T-helper 1 cell treated with Interleukin-12 subunit alpha and Interleukin-12 subunit beta and Interleukin-4 antibody, amounts not matched to agents 30 μg/mL and 1 μg/mL, for 36 hours (primary cell): Measurements from ENCODE around the gene PLEKHG7.
"Not testable (repeated sequence)": the region's sequence is repeated elsewhere in the genome, so short reads cannot be mapped to it uniquely, and the experiment has no call there.

Source experiments
- H3K27ac Mint-ChIP-seq: one replicate; pipeline ENCODE4 v1.8.0; 2021; ENCODE audit warnings: mild to moderate bottlenecking, mixed read lengths
- H3K27me3 Mint-ChIP-seq: one replicate; pipeline ENCODE4 v1.8.0; 2021; ENCODE audit warnings: low read depth, mixed read lengths
- H3K36me3 Mint-ChIP-seq: one replicate; pipeline ENCODE4 v1.8.0; 2021; ENCODE audit warnings: low read depth, mixed read lengths
- H3K4me1 Mint-ChIP-seq: one replicate; pipeline ENCODE4 v1.8.0; 2021; ENCODE audit warnings: low read depth, mixed read lengths
- H3K4me3 Mint-ChIP-seq: one replicate; pipeline ENCODE4 v1.8.0; 2021; ENCODE audit warnings: mild to moderate bottlenecking, moderate library complexity, mixed read lengths
- H3K9me3 Mint-ChIP-seq: one replicate; pipeline ENCODE4 v1.8.0; 2021; ENCODE audit warnings: mixed read lengths

PLEKHG7 gene

GRCh38 chr12:92749691-92750090 lies 46.9 kb downstream of the PLEKHG7 start:
- H3K4me3 Mint-ChIP-seq, H3K9me3 Mint-ChIP-seq, H3K4me1 Mint-ChIP-seq, H3K27me3 Mint-ChIP-seq, H3K27ac Mint-ChIP-seq, H3K36me3 Mint-ChIP-seq: not testable (repeated sequence)

- no peak overlapping the region for H3K27ac Mint-ChIP-seq
- no peak overlapping the region for H3K4me3 Mint-ChIP-seq
- H3K4me1 Mint-ChIP-seq: no peaks in the 10 kb centered on the region
- H3K36me3 Mint-ChIP-seq: no peaks in the 10 kb centered on the region
- no peaks in the 10 kb centered on the region for H3K9me3 Mint-ChIP-seq
- H3K27me3 Mint-ChIP-seq: peaks cover 22% of the 10 kb centered on the region
These were observed 51.4 kb downstream of the PLEKHG7 start for GRCh38 chr12:92753976-92754885.

GRCh38 chr12:92756898-92757596 lies 54.3 kb downstream of the PLEKHG7 start:
- H3K27ac Mint-ChIP-seq: no peak overlapping the region
- H3K27me3 Mint-ChIP-seq: peaks cover 27% of the 10 kb centered on the region
- no peak overlapping the region for H3K4me3 Mint-ChIP-seq
- no peaks in the 10 kb centered on the region for H3K4me1 Mint-ChIP-seq
- no peaks in the 10 kb centered on the region for H3K36me3 Mint-ChIP-seq
- no peaks in the 10 kb centered on the region for H3K9me3 Mint-ChIP-seq

- H3K4me3 Mint-ChIP-seq: no peak overlapping the region
- H3K27me3 Mint-ChIP-seq: peaks cover 27% of the 10 kb centered on the region
- no peaks in the 10 kb centered on the region for H3K4me1 Mint-ChIP-seq
- no peaks in the 10 kb centered on the region for H3K36me3 Mint-ChIP-seq
- H3K27ac Mint-ChIP-seq: no peak overlapping the region
- H3K9me3 Mint-ChIP-seq: no peaks in the 10 kb centered on the region
These were observed 54.9 kb downstream of the PLEKHG7 start for GRCh38 chr12:92757597-92758121.

GRCh38 chr12:92759634-92760268 lies 57.0 kb downstream of the PLEKHG7 start:
- no peaks in the 10 kb centered on the region for H3K4me1 Mint-ChIP-seq
- H3K4me3 Mint-ChIP-seq: no peak overlapping the region
- no peaks in the 10 kb centered on the region for H3K36me3 Mint-ChIP-seq

GRCh38 chr12:92762773-92763172 lies 60.0 kb downstream of the PLEKHG7 start:
- Mint-ChIP-seq H3K4me1 (no peaks in the 10 kb centered on the region), H3K36me3 (no peaks in the 10 kb centered on the region), H3K27ac (no peak overlapping the region), H3K9me3 (no peaks in the 10 kb centered on the region), H3K4me3 (no peak overlapping the region), H3K27me3 (peaks cover 21% of the 10 kb centered on the region)

More at GRCh38 chr12:92759634-92760268, 57.0 kb downstream of the PLEKHG7 start:
- H3K9me3 Mint-ChIP-seq: no peaks in the 10 kb centered on the region
- H3K27me3 Mint-ChIP-seq: peaks cover 31% of the 10 kb centered on the region
- no peak overlapping the region for H3K27ac Mint-ChIP-seq

- Mint-ChIP-seq H3K27me3 (peaks cover 8% of the 10 kb centered on the region), H3K4me3 (no peak overlapping the region), H3K9me3 (no peaks in the 10 kb centered on the region), H3K4me1 (peaks cover 11% of the 10 kb centered on the region), H3K27ac (no peak overlapping the region), H3K36me3 (no peaks in the 10 kb centered on the region)
These were observed 62.0 kb downstream of the PLEKHG7 start for GRCh38 chr12:92764831-92765230.

GRCh38 chr12:92765871-92766270 lies 63.1 kb downstream of the PLEKHG7 start:
- Mint-ChIP-seq H3K27me3 (peaks cover 8% of the 10 kb centered on the region), H3K4me1 (peaks cover 11% of the 10 kb centered on the region), H3K27ac (no peak overlapping the region), H3K36me3 (no peaks in the 10 kb centered on the region), H3K9me3 (no peaks in the 10 kb centered on the region), H3K4me3 (no peak overlapping the region)

GRCh38 chr12:92769124-92769901 lies 66.5 kb downstream of the PLEKHG7 start:
- Mint-ChIP-seq H3K36me3 (no peaks in the 10 kb centered on the region), H3K4me1 (peaks cover 11% of the 10 kb centered on the region), H3K9me3 (no peaks in the 10 kb centered on the region), H3K27me3 (no peaks in the 10 kb centered on the region), H3K27ac (peak overlapping the region; percentile 26), H3K4me3 (no peak overlapping the region)

GRCh38 chr12:92771001-92771400 lies 68.2 kb downstream of the PLEKHG7 start:
- Mint-ChIP-seq H3K9me3 (no peaks in the 10 kb centered on the region), H3K27ac (no peak overlapping the region), H3K4me3 (no peak overlapping the region), H3K36me3 (no peaks in the 10 kb centered on the region), H3K4me1 (peaks cover 11% of the 10 kb centered on the region), H3K27me3 (no peaks in the 10 kb centered on the region)

- no peaks in the 10 kb centered on the region for H3K27me3 Mint-ChIP-seq
- peaks cover 4% of the 10 kb centered on the region for H3K4me1 Mint-ChIP-seq
- no peak overlapping the region for H3K27ac Mint-ChIP-seq
- H3K36me3 Mint-ChIP-seq: peaks cover 12% of the 10 kb centered on the region
- no peak overlapping the region for H3K4me3 Mint-ChIP-seq
- H3K9me3 Mint-ChIP-seq: no peaks in the 10 kb centered on the region
These were observed 72.6 kb downstream of the PLEKHG7 start for GRCh38 chr12:92775416-92775815.

GRCh38 chr12:92778525-92778924 lies 75.7 kb downstream of the PLEKHG7 start:
- no peaks in the 10 kb centered on the region for H3K9me3 Mint-ChIP-seq
- H3K36me3 Mint-ChIP-seq: peaks cover 12% of the 10 kb centered on the region
- H3K27ac Mint-ChIP-seq: no peak overlapping the region
- no peak overlapping the region for H3K4me3 Mint-ChIP-seq
- no peaks in the 10 kb centered on the region for H3K27me3 Mint-ChIP-seq
- H3K4me1 Mint-ChIP-seq: peaks cover 9% of the 10 kb centered on the region

GRCh38 chr12:92779902-92780301 lies 77.1 kb downstream of the PLEKHG7 start:
- Mint-ChIP-seq H3K4me3 (no peak overlapping the region), H3K9me3 (no peaks in the 10 kb centered on the region), H3K27me3 (no peaks in the 10 kb centered on the region), H3K36me3 (peaks cover 12% of the 10 kb centered on the region), H3K4me1 (peaks cover 9% of the 10 kb centered on the region), H3K27ac (no peak overlapping the region)

- peaks cover 5% of the 10 kb centered on the region for H3K4me1 Mint-ChIP-seq
- H3K27me3 Mint-ChIP-seq: no peaks in the 10 kb centered on the region
- no peak overlapping the region for H3K27ac Mint-ChIP-seq
- H3K36me3 Mint-ChIP-seq: peaks cover 2% of the 10 kb centered on the region
- no peaks in the 10 kb centered on the region for H3K9me3 Mint-ChIP-seq
- H3K4me3 Mint-ChIP-seq: no peak overlapping the region
These were observed 81.6 kb downstream of the PLEKHG7 start for GRCh38 chr12:92784356-92784755.
